ENCODE data around the gene CACNG4.
A peak's percentile ranks its signal among the peaks of the same experiment; 100 is the strongest.

CACNG4 gene

GRCh38 chr17:66959641-66960375 is 4.7 kb upstream of the CACNG4 start:
- H3K4me3 ChIP-seq (ENCODE audit: low read length in 2 of 2): no peak overlapping the region
- H3K9me3 ChIP-seq (ENCODE audit: control insufficient read depth in 2 of 2, low read length in 2 of 2): no peaks in the 10 kb centered on the region
- H3K9ac ChIP-seq (ENCODE audit: low read depth in 1 of 2, low read length in 2 of 2): no peak overlapping the region
- H3K27ac ChIP-seq (ENCODE audit: low read depth in 2 of 2, low read length in 2 of 2): no peak overlapping the region
- H3K36me3 ChIP-seq (ENCODE audit: control insufficient read depth in 2 of 2, insufficient read depth in 2 of 2, low read length in 2 of 2): no peaks in the 10 kb centered on the region
- H3K27me3 ChIP-seq (ENCODE audit: control insufficient read depth in 2 of 2, insufficient read depth in 2 of 2, low read length in 2 of 2): peaks cover 9 to 26% of the 10 kb centered on the region in 2 donors
- H3K4me1 ChIP-seq (ENCODE audit: control insufficient read depth in 2 of 2, insufficient read depth in 2 of 2, low read length in 2 of 2): peaks cover 0 to 2% of the 10 kb centered on the region in 2 donors

- Histone ChIP-seq H3K27me3 (ENCODE audit: control insufficient read depth in 2 of 2, insufficient read depth in 2 of 2, low read length in 2 of 2) (peaks cover 9 to 26% of the 10 kb centered on the region in 2 donors), H3K27ac (ENCODE audit: low read depth in 2 of 2, low read length in 2 of 2) (no peak overlapping the region), H3K4me3 (ENCODE audit: low read length in 2 of 2) (no peak overlapping the region), H3K9ac (ENCODE audit: low read depth in 1 of 2, low read length in 2 of 2) (no peak overlapping the region), H3K36me3 (ENCODE audit: control insufficient read depth in 2 of 2, insufficient read depth in 2 of 2, low read length in 2 of 2) (no peaks in the 10 kb centered on the region), H3K4me1 (ENCODE audit: control insufficient read depth in 2 of 2, insufficient read depth in 2 of 2, low read length in 2 of 2) (peaks cover 4 to 6% of the 10 kb centered on the region in 2 donors), H3K9me3 (ENCODE audit: control insufficient read depth in 2 of 2, low read length in 2 of 2) (no peaks in the 10 kb centered on the region)
Observed at GRCh38 chr17:66960613-66961012, 3.9 kb upstream of the CACNG4 start.

GRCh38 chr17:66963521-66963908 is 992 bp upstream of the CACNG4 start:
- H3K27me3 ChIP-seq (ENCODE audit: control insufficient read depth in 2 of 2, insufficient read depth in 2 of 2, low read length in 2 of 2): peaks cover 28 to 52% of the 10 kb centered on the region in 2 donors

GRCh38 chr17:66964930-66965800 is 658 bp downstream of the CACNG4 start:
- Histone ChIP-seq H3K9me3 (ENCODE audit: control insufficient read depth in 2 of 2, low read length in 2 of 2) (no peaks in the 10 kb centered on the region), H3K36me3 (ENCODE audit: control insufficient read depth in 2 of 2, insufficient read depth in 2 of 2, low read length in 2 of 2) (no peaks in the 10 kb centered on the region), H3K27me3 (ENCODE audit: control insufficient read depth in 2 of 2, insufficient read depth in 2 of 2, low read length in 2 of 2) (peaks cover 32 to 50% of the 10 kb centered on the region in 2 donors), H3K27ac (ENCODE audit: low read depth in 2 of 2, low read length in 2 of 2) (no peak overlapping the region), H3K4me1 (ENCODE audit: control insufficient read depth in 2 of 2, insufficient read depth in 2 of 2, low read length in 2 of 2) (peaks cover 9 to 14% of the 10 kb centered on the region in 2 donors), H3K9ac (ENCODE audit: low read depth in 1 of 2, low read length in 2 of 2) (no peak overlapping the region), H3K4me3 (ENCODE audit: low read length in 2 of 2) (peak overlapping the region in 1 of 2 donors; percentile 68)

More at GRCh38 chr17:66963521-66963908, 992 bp upstream of the CACNG4 start:
- no peak overlapping the region for H3K9ac ChIP-seq (ENCODE audit: low read depth in 1 of 2, low read length in 2 of 2)
- H3K4me3 ChIP-seq (ENCODE audit: low read length in 2 of 2): no peak overlapping the region
- H3K4me1 ChIP-seq (ENCODE audit: control insufficient read depth in 2 of 2, insufficient read depth in 2 of 2, low read length in 2 of 2): peaks cover 9 to 14% of the 10 kb centered on the region in 2 donors
- no peaks in the 10 kb centered on the region for H3K9me3 ChIP-seq (ENCODE audit: control insufficient read depth in 2 of 2, low read length in 2 of 2)
- H3K27ac ChIP-seq (ENCODE audit: low read depth in 2 of 2, low read length in 2 of 2): no peak overlapping the region
- no peaks in the 10 kb centered on the region for H3K36me3 ChIP-seq (ENCODE audit: control insufficient read depth in 2 of 2, insufficient read depth in 2 of 2, low read length in 2 of 2)

DNA sequence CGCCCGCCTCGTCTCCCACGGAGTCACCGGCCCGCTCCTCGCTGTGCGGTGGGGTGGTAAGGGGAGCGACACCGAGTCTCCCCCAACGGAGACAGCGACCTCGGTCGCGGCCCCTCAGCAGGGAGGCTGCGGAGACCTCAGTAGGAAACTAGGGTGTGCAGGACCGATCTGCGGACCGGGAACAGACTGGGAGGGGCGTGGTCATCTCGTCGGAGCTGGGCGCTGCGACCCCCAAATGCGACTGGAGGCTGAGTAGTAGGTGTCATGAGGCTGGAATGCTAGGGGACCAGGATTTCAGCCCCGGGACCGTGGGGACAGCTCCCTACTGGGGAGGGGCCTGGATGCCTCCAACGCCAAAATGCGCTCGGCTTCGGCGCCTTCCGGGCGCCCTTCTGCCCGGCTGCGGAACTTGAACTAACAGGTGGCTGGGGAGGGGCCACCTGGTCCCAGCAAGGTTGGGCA is 1.3 kb downstream of the CACNG4 start:
- Histone ChIP-seq H3K4me3 (ENCODE audit: low read length in 2 of 2) (peak overlapping the region; percentile 51), H3K9ac (ENCODE audit: low read depth in 1 of 2, low read length in 2 of 2) (peak overlapping the region in 1 of 2 donors; percentile 14), H3K27ac (ENCODE audit: low read depth in 2 of 2, low read length in 2 of 2) (no peak overlapping the region), H3K4me1 (ENCODE audit: control insufficient read depth in 2 of 2, insufficient read depth in 2 of 2, low read length in 2 of 2) (peaks cover 9 to 14% of the 10 kb centered on the region in 2 donors), H3K27me3 (ENCODE audit: control insufficient read depth in 2 of 2, insufficient read depth in 2 of 2, low read length in 2 of 2) (peaks cover 30 to 44% of the 10 kb centered on the region in 2 donors), H3K36me3 (ENCODE audit: control insufficient read depth in 2 of 2, insufficient read depth in 2 of 2, low read length in 2 of 2) (no peaks in the 10 kb centered on the region), H3K9me3 (ENCODE audit: control insufficient read depth in 2 of 2, low read length in 2 of 2) (no peaks in the 10 kb centered on the region)

- Histone ChIP-seq H3K4me1 (ENCODE audit: control insufficient read depth in 2 of 2, insufficient read depth in 2 of 2, low read length in 2 of 2) (peaks cover 9 to 14% of the 10 kb centered on the region in 2 donors), H3K9me3 (ENCODE audit: control insufficient read depth in 2 of 2, low read length in 2 of 2) (no peaks in the 10 kb centered on the region), H3K36me3 (ENCODE audit: control insufficient read depth in 2 of 2, insufficient read depth in 2 of 2, low read length in 2 of 2) (no peaks in the 10 kb centered on the region), H3K27ac (ENCODE audit: low read depth in 2 of 2, low read length in 2 of 2) (no peak overlapping the region), H3K9ac (ENCODE audit: low read depth in 1 of 2, low read length in 2 of 2) (peak overlapping the region in 1 of 2 donors; percentile 14), H3K27me3 (ENCODE audit: control insufficient read depth in 2 of 2, insufficient read depth in 2 of 2, low read length in 2 of 2) (peaks cover 30 to 43% of the 10 kb centered on the region in 2 donors), H3K4me3 (ENCODE audit: low read length in 2 of 2) (peak overlapping the region; percentile 51)
Observed at GRCh38 chr17:66966298-66966697, 1.8 kb downstream of the CACNG4 start.

- H3K9me3 ChIP-seq (ENCODE audit: control insufficient read depth in 2 of 2, low read length in 2 of 2): no peaks in the 10 kb centered on the region
- no peak overlapping the region for H3K27ac ChIP-seq (ENCODE audit: low read depth in 2 of 2, low read length in 2 of 2)
- peaks cover 30 to 43% of the 10 kb centered on the region in 2 donors for H3K27me3 ChIP-seq (ENCODE audit: control insufficient read depth in 2 of 2, insufficient read depth in 2 of 2, low read length in 2 of 2)
- H3K36me3 ChIP-seq (ENCODE audit: control insufficient read depth in 2 of 2, insufficient read depth in 2 of 2, low read length in 2 of 2): no peaks in the 10 kb centered on the region
- peaks cover 9 to 14% of the 10 kb centered on the region in 2 donors for H3K4me1 ChIP-seq (ENCODE audit: control insufficient read depth in 2 of 2, insufficient read depth in 2 of 2, low read length in 2 of 2)
- no peak overlapping the region for H3K9ac ChIP-seq (ENCODE audit: low read depth in 1 of 2, low read length in 2 of 2)
- no peak overlapping the region for H3K4me3 ChIP-seq (ENCODE audit: low read length in 2 of 2)
Observed at GRCh38 chr17:66966704-66967418, 2.4 kb downstream of the CACNG4 start.

- H3K4me1 ChIP-seq (ENCODE audit: control insufficient read depth in 2 of 2, insufficient read depth in 2 of 2, low read length in 2 of 2): peaks cover 9 to 14% of the 10 kb centered on the region in 2 donors
- H3K36me3 ChIP-seq (ENCODE audit: control insufficient read depth in 2 of 2, insufficient read depth in 2 of 2, low read length in 2 of 2): no peaks in the 10 kb centered on the region
- H3K9me3 ChIP-seq (ENCODE audit: control insufficient read depth in 2 of 2, low read length in 2 of 2): no peaks in the 10 kb centered on the region
- no peak overlapping the region for H3K4me3 ChIP-seq (ENCODE audit: low read length in 2 of 2)
- H3K9ac ChIP-seq (ENCODE audit: low read depth in 1 of 2, low read length in 2 of 2): no peak overlapping the region
- H3K27ac ChIP-seq (ENCODE audit: low read depth in 2 of 2, low read length in 2 of 2): no peak overlapping the region
- H3K27me3 ChIP-seq (ENCODE audit: control insufficient read depth in 2 of 2, insufficient read depth in 2 of 2, low read length in 2 of 2): peaks cover 30 to 41% of the 10 kb centered on the region in 2 donors
Observed at GRCh38 chr17:66967837-66968543, 3.5 kb downstream of the CACNG4 start.

GRCh38 chr17:66968916-66969315 is 4.4 kb downstream of the CACNG4 start:
- H3K9ac ChIP-seq (ENCODE audit: low read depth in 1 of 2, low read length in 2 of 2): no peak overlapping the region
- H3K4me1 ChIP-seq (ENCODE audit: control insufficient read depth in 2 of 2, insufficient read depth in 2 of 2, low read length in 2 of 2): peaks cover 9 to 13% of the 10 kb centered on the region in 2 donors
- no peak overlapping the region for H3K27ac ChIP-seq (ENCODE audit: low read depth in 2 of 2, low read length in 2 of 2)
- H3K36me3 ChIP-seq (ENCODE audit: control insufficient read depth in 2 of 2, insufficient read depth in 2 of 2, low read length in 2 of 2): no peaks in the 10 kb centered on the region
- no peak overlapping the region for H3K4me3 ChIP-seq (ENCODE audit: low read length in 2 of 2)
- peaks cover 26 to 34% of the 10 kb centered on the region in 2 donors for H3K27me3 ChIP-seq (ENCODE audit: control insufficient read depth in 2 of 2, insufficient read depth in 2 of 2, low read length in 2 of 2)
- H3K9me3 ChIP-seq (ENCODE audit: control insufficient read depth in 2 of 2, low read length in 2 of 2): no peaks in the 10 kb centered on the region

Data from mucosa of rectum (tissue), 2 donors.